LHCN-M2 (cell line): ENCODE data around the gene RFT1. TPM values are rescaled to one million over a fixed set of nuclear protein-coding genes. Genes with fewer than 3 reads are reported as not detected.
A peak's percentile ranks its signal among the peaks of the same experiment; 100 is the strongest.

Source experiments
- DNase-seq: peaks from one replicate; pipeline ENCODE4 v3.0.0-alpha.2; 2012; ENCODE audit warnings: low read depth
- total RNA-seq: library from RNA; depleted of rRNA; stranded (reverse); fragments of >200 nt; gene quantifications from 2 replicates; pipeline ENCODE4 v1.2.3, GENCODE V29; 2014

The RFT1 gene
- total RNA-seq, 1 experiment from 2014 or later: 23.2 TPM

DNA sequence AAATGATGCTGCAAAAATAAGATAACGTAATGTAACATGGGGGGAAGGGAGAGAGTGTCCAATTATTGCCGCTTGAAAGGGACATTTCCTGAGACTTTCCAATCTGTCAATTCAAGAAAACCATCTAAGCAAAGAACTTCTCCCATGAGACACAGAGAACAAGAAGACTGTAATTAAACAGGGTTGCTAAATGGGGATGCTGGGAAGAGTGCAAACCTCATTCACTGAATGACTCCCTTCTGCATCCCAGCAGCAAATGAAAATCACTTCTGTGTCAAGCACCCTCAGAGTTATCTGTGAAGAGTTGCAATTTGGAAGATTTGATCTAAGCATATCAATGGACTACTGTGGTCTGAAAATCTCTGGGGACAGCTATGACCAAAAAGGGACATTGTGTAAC is 3.6 kb downstream of the RFT1 start:
- no peak for DNase-seq

DNA sequence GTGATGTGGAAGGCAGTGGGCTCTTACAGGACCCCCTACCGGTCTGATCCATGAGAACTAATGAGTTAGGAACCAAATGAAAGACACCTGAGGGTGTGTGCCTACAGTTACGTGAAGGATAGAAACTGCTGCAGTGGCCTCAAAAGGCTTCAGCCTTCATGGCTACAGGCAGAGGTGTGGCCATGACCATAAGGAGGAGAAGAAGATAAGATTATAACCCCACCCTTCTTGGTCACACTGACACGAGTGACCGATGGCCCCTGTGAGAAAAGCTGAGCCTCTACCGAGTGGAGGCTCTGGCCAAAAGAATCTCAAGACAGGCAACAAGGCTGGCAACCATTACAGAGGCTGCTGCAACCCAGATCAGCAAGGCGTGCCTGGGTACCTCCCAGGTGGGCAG is 6.3 kb downstream of the RFT1 start:
- DNase-seq: no peak

DNA sequence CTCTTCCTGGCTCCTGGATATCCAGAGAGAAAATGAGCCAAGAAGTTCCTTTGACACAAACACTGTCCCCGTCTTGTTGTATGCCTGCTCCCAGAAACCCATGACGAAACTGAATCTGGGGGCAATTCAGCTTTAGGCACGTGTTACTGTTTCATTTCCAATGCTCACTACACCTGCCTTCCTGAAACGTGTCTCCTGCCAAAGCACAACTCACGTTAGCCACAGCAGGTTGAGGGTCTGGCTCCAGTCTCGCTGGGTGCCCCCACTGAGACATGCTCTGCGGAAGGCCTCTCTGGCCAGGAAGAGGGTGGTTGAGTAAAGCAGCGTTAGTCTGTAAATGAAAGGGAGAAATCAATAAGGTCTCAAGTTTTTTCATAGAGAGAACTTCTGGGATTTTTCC is 6.7 kb downstream of the RFT1 start:
- no peak for DNase-seq

DNA sequence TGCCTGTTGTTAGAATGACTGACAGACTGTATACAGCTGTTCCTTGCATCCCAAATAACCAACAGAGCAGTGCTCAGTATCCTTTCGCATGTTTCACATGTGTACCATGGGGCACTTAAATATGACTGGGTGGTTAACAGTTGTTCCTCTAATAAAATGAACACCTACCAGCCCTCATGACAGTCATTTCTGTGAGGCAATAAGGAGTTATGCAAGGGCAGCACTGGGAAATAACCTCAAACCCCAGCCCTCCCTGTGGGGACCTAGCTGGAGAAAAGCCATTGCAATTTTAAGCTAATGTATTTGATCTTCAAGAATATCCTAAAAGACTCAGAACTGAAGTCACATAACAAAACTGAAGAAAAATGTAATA is 7.3 kb downstream of the RFT1 start:
- DNase-seq: peak; percentile 10

DNA sequence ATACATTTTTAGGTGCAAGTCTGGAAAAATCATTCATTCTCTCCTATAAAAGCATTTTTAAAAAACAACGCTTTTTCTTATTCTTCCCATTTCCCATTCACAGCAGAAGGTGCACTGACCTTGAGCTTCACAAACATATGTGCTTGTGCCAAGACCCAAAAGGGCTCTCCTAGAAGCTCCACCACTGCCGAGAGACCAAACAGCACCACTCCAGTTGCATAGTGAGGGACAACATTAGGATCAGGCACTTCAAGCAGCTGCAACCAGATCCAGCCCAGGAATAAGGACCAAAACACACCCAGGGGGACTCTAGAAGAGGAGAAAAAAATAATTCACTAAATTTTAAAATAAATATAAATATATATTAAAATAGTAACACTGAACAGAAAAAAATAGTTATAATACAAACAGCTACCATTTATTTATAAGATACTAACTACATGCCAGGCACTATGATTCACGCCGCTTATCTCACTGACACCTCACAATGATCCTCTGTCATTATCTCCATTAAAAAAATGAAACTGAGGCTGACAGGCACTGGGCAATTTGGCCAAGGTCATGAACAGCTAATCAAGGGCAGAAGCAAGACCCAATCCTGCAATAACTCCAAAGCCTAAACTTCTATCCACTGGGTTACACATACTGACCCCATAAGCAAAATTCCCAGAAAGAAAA is 7.8 kb downstream of the RFT1 start:
- no peak for DNase-seq

DNA sequence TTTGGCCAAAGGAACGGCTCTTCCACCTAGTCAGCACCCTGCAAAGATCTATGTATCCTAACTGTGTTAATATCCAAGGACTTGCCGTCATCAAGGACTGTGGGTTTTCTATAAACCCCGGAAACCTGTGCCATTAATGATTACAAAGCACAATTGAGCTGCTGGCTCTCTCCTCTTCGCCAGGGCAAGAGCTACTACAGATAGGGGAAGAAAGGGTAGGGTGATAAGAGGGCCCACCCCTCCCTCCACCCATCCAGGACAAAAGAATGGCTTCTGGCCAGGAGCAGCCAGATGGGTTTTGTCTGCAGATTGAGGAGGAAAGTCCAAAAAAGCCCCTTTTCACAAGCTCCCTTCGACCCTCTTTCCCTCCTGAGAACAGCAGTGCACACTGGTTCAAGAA is 9.9 kb downstream of the RFT1 start:
- DNase-seq: no peak

DNA sequence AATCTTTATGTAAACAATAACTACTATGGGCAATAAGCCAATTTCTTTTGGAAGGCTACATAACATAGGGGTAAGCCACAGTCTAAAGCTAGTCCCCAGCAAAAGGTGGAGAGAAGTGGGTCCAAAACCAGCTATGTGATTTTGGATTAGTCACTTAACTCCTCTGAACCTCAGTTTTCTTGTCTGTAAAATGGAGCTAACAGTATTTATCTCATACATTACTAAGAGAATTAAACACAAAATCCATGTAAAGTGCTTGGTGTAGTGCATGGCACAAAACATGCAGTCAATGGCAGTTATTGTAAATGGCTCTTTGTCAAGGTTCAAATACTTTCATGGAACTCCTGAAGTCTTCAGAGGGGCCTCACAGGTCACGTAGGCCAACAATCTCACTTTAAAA is 13.3 kb downstream of the RFT1 start:
- no peak for DNase-seq

DNA sequence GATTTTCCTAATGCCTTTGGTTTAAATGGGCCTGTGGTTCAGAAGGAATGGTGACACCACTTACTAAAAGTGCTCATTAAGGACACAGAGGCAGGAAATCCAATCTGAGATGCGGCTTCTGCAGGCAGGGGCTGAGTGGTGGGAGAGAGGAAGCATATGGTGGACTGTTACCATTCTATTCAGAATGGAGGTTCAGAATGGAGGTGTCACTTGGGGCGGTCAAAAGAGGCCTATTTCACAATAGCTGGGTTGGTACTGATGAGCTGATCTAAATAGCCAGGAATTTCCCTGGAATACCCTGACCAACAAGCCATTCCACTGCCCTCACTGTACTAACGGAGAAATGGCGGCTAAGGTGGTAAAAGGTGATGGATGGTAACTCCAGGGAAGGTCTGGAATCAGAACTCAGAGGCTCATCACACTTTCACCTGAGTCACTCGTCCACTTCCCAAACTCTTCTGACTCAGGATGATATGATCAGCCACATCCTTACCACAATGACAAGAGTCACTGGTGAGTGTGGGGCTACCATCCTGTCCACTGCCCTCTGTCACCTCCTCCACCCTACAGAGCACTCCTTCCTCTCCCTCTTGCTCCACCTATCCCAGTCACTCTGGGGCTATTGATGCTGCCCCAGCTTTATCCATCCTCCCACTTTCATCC is 15.7 kb downstream of the RFT1 start:
- DNase-seq: peak; percentile 55

DNA sequence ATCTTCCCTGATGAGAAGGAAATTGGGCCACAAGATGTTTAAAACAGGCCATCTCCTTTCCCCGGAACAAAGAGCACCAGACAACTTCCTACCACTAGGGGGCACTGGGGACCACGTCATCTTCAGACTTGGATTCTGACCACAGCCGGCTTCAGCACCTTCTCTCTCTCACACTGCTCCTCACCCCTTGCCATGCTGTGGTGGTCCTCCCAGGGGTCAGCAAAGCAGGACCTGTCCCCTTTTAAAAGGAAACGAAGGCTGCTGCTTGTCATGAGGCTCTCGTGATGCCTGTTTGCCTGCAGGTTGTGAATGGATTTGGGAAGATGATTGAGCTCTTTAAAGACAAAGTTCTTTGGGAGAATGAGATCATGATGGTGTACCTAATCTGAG is 16.2 kb downstream of the RFT1 start:
- DNase-seq: peak; percentile 70

DNA sequence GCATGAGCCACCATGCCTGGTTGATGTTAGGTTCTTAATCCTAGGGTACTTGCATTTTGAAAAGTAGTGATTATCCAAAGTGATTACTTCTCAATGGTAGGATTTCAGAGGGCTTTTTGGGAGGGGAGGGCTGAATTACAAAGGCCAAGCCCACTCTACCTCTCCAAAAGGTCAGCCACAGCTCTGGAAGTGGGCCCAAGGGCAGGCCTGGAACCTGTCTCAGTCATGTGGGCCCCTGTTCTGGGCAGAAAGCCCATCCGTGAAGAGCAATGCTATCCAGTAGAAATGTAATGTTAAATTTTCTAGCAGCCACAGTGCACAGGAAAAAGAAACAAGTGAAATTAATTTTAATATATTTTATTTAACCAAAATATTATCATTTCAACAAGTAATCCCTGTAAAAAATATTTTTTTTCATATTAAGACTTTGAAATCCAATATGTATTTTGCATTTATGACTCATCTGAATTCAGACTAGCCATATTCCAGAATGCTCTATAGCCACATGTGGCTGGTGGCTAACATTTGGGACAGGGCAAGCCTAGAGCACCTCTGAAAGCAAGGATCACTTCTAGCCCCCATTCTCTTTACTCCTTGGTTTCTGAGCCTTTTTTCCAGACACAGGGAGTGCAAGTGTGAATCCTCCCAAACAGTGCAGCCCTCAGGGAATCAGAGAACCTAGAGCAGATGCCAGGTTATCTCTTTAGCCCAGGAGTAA is 16.8 kb downstream of the RFT1 start:
- DNase-seq: peak; percentile 17

DNA sequence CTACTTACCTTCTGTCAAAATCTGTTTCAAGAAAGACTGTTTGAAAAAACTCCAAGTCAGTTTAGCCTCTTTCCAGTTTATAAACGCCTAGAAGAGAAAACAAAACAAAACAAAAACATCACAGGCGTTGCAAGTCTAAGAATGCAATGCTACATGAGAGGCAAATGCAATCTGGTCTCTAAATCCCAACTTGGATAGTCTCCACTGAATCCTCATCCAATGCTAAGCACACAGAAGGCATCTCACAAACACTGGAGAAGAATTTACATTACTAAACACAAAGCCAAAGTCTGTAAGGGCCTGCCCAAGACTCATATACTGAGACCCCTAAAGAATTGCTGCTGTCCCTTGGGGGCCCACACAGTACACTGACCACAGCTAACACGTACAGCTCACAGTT is 18.4 kb downstream of the RFT1 start:
- no peak for DNase-seq

DNA sequence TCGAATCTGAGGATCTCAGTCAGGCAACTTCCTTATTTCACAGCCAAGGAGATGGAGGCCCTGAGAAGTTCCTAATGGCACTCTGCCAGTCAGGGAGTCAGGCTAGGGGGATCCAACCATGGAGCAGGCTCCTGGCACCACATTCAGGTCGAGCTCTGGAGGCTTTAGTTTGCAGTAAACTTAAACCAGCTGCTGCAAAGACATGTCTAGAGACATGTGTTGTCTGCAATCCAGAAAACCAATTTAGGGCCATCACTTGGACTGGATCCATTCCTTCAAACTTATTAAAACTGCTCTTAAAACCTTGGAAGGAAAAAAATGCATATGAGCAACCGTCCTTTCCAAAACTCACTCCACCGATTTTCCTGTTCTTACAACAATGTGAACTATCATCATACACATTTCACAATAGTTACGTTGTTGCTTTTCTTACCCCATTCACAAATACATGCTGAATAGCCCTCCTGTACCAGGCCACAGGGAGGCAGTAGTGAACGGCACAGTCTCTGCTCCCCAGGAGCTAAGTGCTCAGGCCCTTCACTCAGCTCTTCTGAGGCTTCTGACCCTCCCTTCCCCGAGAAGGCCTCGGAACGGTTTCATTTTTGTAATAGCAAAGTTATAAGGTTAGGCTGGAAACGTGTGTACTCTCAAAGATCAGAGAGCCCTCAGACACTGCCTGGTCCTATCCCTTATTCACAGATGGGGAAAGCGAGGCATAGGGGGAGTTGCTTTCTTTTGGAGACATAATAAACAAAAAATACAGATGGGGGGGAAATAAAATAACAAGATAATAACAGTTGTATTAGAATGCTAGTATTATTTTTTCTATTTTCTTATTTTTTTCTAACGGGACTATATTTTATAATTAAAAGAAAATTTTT is 20.1 kb downstream of the RFT1 start:
- DNase-seq: peak; percentile 30

DNA sequence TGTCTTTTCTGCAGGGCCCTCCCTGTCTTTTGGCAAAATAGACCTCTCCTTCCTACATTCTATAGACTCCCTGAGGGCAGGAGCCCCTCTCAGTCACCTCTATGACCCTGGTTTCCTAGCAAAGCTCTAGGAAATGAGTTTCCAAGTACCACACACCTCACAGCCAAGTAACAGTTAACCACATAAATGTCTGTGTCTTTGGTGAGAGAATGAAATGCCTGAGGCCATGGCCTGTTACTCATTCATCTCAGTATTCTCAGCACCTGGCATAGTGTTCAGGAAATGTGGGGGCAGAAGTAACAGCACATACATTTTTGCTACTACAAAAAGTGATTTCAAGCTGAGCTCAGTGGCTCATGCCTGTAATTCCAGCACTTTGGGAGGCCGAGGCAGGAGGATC is 21.0 kb downstream of the RFT1 start:
- DNase-seq: peak; percentile 62

DNA sequence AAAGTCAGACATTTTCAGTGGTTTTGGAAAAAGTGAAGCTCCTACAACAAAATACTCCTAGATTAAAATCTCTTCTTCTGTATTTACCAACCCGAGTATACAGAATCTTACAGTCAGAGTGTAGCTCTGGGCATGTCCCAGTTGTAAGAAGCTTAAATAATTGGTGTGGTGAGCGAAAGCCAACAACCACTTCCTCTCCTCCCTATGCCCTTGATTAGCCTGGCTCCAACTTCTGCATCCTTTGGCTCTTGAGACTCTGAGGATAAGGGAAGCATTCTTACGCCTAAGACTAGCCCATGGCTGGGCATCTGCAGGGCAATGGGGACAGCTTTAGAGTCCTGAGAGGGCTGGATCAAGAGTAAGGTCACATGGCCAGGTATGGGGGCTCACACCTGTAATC is 25.5 kb downstream of the RFT1 start:
- DNase-seq: no peak

DNA sequence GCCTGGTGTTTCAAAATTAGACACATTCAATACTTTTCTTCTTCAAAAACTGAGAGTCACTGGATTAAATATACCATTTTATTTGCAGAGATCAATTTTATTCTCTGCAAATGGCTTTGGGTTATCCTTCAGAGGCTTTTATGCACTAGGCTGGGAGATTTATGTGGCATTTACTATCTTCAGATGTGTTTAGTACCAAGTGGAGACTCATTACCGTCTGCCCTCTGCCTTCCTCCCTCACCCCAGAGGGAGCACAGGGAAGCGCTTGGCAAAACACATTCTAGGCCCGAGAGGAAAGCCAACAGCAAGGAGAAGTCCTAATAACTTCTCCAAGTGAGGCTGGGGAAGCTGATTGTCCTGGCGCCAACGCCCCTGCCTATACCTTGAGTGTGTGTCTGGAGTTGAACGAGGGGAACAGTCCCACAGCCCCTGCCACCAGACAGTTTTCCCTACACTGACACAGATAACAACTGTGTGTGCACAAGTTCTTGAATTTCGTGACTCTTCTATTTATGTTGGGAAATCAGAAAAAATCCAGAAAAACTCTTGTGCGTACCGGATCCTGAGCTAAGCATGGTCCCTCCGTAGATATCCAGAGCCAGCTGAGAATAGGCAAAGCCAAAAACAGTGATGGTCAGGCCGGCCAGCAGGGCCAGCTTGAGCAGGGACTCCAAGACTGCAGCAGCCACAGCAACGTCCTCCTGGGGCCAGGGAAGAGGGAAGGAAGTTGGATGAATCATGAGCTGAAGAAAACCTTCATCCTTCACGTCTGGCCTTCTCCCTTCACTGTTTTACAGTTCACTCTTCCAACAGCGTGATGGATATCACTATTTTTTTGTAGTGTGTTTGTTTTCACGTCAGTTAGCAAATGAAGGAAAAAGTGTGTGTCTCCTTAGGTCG is 26.6 kb downstream of the RFT1 start:
- DNase-seq: no peak

DNA sequence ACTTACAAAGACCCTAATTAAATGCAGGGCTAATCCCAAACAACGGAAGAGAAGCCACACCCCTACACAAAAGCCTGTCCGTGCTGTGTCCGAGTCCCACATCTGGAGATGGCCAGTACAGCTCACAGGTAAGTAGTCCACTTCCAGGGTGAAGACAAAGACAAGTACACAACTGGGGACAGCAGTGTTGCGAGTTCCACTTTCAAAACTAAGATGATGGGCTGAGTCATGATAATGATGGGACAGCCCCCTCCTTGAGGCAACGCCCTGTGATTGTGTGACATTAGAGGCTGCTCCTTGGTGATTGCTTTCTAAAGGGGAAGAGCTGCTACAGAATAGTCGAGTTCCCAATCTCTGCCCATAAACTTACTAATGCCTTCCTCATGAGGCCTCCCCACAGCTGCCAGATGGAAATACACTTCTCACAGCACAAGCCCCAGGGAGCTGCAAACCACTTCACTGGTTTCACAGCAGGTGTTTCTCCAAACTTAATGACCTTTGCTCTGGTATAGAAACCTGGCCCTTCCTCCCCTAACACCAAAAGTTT is 27.6 kb downstream of the RFT1 start:
- DNase-seq: peak; percentile 9

DNA sequence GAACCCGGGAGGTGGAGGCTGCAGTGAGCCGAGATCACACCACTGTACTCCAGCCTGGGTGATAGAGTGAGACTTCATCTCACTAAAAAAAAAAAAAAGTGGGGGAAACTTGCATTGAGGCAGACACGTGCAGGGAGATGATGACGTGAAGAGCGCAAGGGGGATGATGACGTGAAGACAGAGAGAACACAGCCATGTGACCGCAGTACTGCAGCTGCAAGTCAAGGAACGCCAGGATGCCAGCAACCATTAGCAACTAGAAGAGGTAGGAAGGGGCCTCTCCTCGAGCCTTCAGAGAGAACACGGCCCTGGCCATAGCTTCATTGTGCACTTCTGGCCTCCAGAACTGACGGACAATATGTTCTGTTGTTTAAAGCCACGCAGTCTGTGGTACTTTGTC is 28.3 kb downstream of the RFT1 start:
- DNase-seq: no peak

DNA sequence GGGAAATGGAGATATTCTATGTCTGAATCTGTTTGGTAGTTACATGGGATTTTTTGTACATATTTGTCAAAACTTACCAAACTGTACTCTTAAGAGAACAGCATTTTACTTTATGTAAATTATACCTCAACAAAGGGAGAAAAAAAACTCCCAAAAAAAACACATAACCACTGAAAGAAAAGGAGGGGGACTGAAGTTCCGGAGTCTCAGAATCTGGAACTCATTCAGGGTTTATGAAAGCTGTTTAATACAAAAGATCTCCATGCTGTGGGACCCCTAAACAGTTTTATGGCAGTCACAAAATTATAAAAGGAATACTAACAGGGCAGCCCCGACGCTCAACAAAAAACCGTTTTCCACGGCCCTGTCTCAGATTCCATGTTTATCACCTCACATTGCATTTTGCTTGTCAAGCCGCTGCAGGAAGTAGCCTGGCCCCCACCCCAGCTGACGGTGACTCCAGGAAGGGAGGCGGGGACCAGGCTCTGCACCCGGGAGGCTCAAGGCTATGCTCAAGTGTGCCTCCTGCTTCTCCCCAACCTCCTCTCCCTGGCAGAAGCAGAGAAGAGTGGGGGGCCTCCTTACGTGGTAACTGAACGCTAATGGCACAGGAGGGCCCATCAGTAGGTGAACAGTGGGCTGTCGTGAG is 29.3 kb downstream of the RFT1 start:
- DNase-seq: no peak

DNA sequence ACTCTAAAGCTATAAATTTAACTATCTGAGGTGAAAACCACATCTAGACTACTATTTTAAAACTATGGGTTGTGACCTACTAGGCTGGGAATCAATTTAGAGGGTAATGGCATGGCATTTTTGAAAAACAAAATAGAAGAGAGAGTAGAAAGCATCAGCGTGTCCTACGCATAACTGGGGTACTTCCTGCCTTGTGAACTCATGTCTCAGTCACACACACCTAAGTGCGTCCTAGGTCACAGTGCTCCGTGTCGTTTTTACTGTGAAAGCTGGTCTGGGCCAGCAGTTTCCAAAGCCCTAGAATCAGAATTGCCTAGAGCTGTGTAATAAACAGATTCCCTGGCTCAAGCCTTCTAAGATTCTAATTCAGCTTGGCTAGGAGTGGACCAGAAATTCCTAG is 32.3 kb downstream of the RFT1 start:
- DNase-seq: no peak

DNA sequence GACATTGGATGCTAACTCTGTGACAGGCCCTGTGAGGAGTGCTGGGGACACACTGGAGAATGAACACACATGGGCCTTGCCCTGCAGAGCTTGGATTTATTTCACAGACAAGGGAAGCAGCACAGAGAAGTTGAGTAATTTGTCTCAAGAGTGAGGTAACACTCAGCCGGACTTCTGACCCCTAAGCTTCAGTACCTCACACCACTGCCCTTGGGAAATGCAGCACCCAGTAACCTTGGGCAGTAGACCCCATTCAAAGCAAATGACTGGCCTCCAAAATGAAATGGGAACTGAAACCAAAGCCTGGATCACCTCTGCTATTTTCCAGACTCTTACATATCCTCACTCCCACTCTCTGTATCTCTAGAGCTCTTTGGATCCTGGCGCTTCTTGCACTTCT is 37.3 kb downstream of the RFT1 start:
- DNase-seq: no peak
